Ovary (tissue), 3 donors: Measurements from ENCODE around the gene SALL4.

Experiments used
- CTCF ChIP-seq, 3 donors: fragments of 450-650 bp in 2 of 3; fragments of 200-600 bp in 1 of 3; IDR thresholded peaks; one replicate each; pipeline versions ENCODE4 v1.5.1 to v1.8.0; 2016 to 2022; ENCODE audit warnings: antibody characterized with exemption in 3 of 3, mild to moderate bottlenecking in 1 of 3
- POLR2A ChIP-seq: fragments of 450-650 bp; IDR thresholded peaks from one replicate; pipeline ENCODE4 v1.6.1; 2017; ENCODE audit warnings: antibody characterized with exemption, mild to moderate bottlenecking, moderate library complexity
- donor health status: DM: no; HTN: no; CAD: no.

- TF ChIP-seq CTCF (IDR thresholded peaks at IDR 0.05) (no peak), POLR2A (no peak)
These were observed 56.5 kb downstream of the SALL4 start for GRCh38 chr20:51745804-51746203.
